HepG2 (cell line): Measurements from ENCODE around the gene TSSK6. TPM values are rescaled to one million over a fixed set of nuclear protein-coding genes. Genes with fewer than 3 reads are reported as not detected.

Experiments used
- ATAC-seq: fragments of 200-7000 bp; cut with Tn5 transposase; 3 replicates; pipeline ENCODE4 v1.9.1; 2020; ENCODE audit warnings: mild to moderate bottlenecking, moderate library complexity
- BruUV-seq: library from RNA; stranded (reverse); fragments of 400-500 nt; replicated peaks from 2 replicates; lab custom pipeline; 2021; lab: Mats Ljungman, UMichigan
- CTCF ChIA-PET: fragments of 300-600 bp; formaldehyde crosslinking; extraction: SDS; loops from one replicate; lab custom pipeline; 2021; ENCODE audit warnings: low total read pairs, inconsistent platforms, low intra/inter-chr PET ratio; lab: Yijun Ruan, JAX
- POLR2A ChIA-PET: fragments of 350-600 bp; sonication (Branson Sonifier 250); formaldehyde crosslinking; loops from one replicate; lab custom pipeline; 2020; ENCODE audit warnings: antibody characterized with exemption, inconsistent platforms; lab: Yijun Ruan, JAX
- DNase-seq: peaks from one replicate; pipeline ENCODE4 v3.0.0-alpha.2; 2015; ENCODE audit warnings: low spot score
- FAIRE-seq: peaks from 3 replicates; lab custom pipeline; 2011; peaks lifted over from hg19 to GRCh38; lab: Jason Lieb, UNC
- H2AFZ ChIP-seq: one replicate; pipeline ENCODE4 v1.6.1; 2011; ENCODE audit warnings: low read length, inconsistent platforms
- H3K27ac ChIP-seq: fragments of 300-600 bp; 3 replicates; pipeline ENCODE4 v1.8.0; 2011; ENCODE audit warnings: mixed run types, mild to moderate bottlenecking, mixed read lengths, low read length, inconsistent platforms; ENCODE audit not compliant: insufficient read depth; ENCODE audit errors: extremely low read length
- H3K27me3 ChIP-seq, 2 experiments: fragments of 200-600 bp in 1 of 2; 2 replicates in 1 of 2; 3 replicates in 1 of 2; pipeline versions ENCODE4 v1.6.0 to v1.8.0; 2011; ENCODE audit warnings: low read length in 2 of 2, mild to moderate bottlenecking in 2 of 2, moderate library complexity in 2 of 2, inconsistent platforms in 1 of 2; ENCODE audit not compliant: insufficient read depth in 2 of 2, control insufficient read depth in 1 of 2
- H3K36me3 ChIP-seq, 2 experiments: fragments of 200-600 bp in 1 of 2; replicated peaks in 1 of 2; 2 replicates in 1 of 2; 3 replicates in 1 of 2; pipeline versions ENCODE4 v1.5.1 to v1.8.0; 2011; ENCODE audit warnings: low read length in 2 of 2, inconsistent platforms in 1 of 2; ENCODE audit not compliant: insufficient read depth in 2 of 2, control insufficient read depth in 1 of 2
- H3K4me1 ChIP-seq: 2 replicates; pipeline ENCODE4 v1.5.1; 2012; ENCODE audit warnings: low read length, inconsistent platforms; ENCODE audit not compliant: insufficient read depth
- H3K4me2 ChIP-seq: 2 replicates; pipeline ENCODE4 v1.6.0; 2011; ENCODE audit warnings: low read depth, low read length, inconsistent platforms
- H3K4me3 ChIP-seq, 3 experiments: fragments of 200-600 bp in 1 of 3; sonication (generic), shearing (Covaris generic) in 1 of 3; replicated peaks in 1 of 3; 2 replicates each; pipeline ENCODE4 v1.5.1; 2011 to 2016; ENCODE audit warnings: low read length in 3 of 3, inconsistent platforms in 2 of 3, low read depth in 2 of 3, mild to moderate bottlenecking in 2 of 3, control low read depth in 1 of 3, mixed read lengths in 1 of 3; ENCODE audit not compliant: insufficient read depth in 1 of 3
- H3K79me2 ChIP-seq: one replicate; pipeline ENCODE4 v1.6.1; 2011; ENCODE audit warnings: low read length, inconsistent platforms; ENCODE audit not compliant: insufficient read depth
- H3K9ac ChIP-seq: 2 replicates; pipeline ENCODE4 v1.6.0; 2011; ENCODE audit warnings: mild to moderate bottlenecking, low read depth, low read length, inconsistent platforms; ENCODE audit not compliant: insufficient read depth
- H3K9me3 ChIP-seq: 2 replicates; pipeline ENCODE4 v1.5.1; 2012; ENCODE audit warnings: mild to moderate bottlenecking, low read length
- H4K20me1 ChIP-seq: 2 replicates; pipeline ENCODE4 v1.6.0; 2011; ENCODE audit warnings: inconsistent platforms, mild to moderate bottlenecking, low read length, moderate library complexity; ENCODE audit not compliant: insufficient read depth
- CHD2 ChIP-seq: IDR thresholded peaks from 2 replicates; pipeline ENCODE4 v1.6.1; 2011; ENCODE audit warnings: low read depth, low read length, improper control_type of control experiment
- DR1 ChIP-seq: sonication (generic); formaldehyde crosslinking; IDR thresholded peaks from 2 replicates; pipeline ENCODE4 v1.8.0; 2021; ENCODE audit warnings: mild to moderate bottlenecking, missing genetic modification reagents, inconsistent platforms
- ELK4 ChIP-seq: sonication (generic); formaldehyde crosslinking; IDR thresholded peaks from 2 replicates; pipeline ENCODE4 v1.9.0; 2021; ENCODE audit warnings: missing genetic modification reagents, borderline replicate concordance
- PHB2 ChIP-seq: fragments of 450-650 bp; IDR thresholded peaks from 2 replicates; pipeline ENCODE4 v1.6.1; 2018; ENCODE audit not compliant: partially characterized antibody
- RFX5 ChIP-seq: IDR thresholded peaks from 2 replicates; pipeline ENCODE4 v1.6.1; 2011; ENCODE audit warnings: low read depth, low read length, improper control_type of control experiment
- RFXANK ChIP-seq: IDR thresholded peaks from 2 replicates; pipeline ENCODE4 v1.6.1; 2016
- TAF15 ChIP-seq: fragments of 200-400 bp; formaldehyde crosslinking; IDR thresholded peaks from one replicate; pipeline ENCODE4 v1.6.1; 2018; ENCODE audit warnings: mild to moderate bottlenecking, low read depth, low read length; ENCODE audit not compliant: poor library complexity, severe bottlenecking
- THRA ChIP-seq: sonication (generic); formaldehyde crosslinking; IDR thresholded peaks from 2 replicates; pipeline ENCODE4 v1.4.0; 2020; ENCODE audit warnings: missing genetic modification reagents, borderline replicate concordance
- TOPORS ChIP-seq: sonication (generic); formaldehyde crosslinking; IDR thresholded peaks from 2 replicates; pipeline ENCODE4 v1.8.0; 2023; ENCODE audit warnings: mild to moderate bottlenecking, missing genetic modification reagents
- ZFP36L1 ChIP-seq: sonication (generic); formaldehyde crosslinking; IDR thresholded peaks from 2 replicates; pipeline ENCODE4 v1.8.0; 2022; ENCODE audit warnings: mild to moderate bottlenecking, missing genetic modification reagents, moderate library complexity
- ZFP91 ChIP-seq: sonication (generic); formaldehyde crosslinking; IDR thresholded peaks from 2 replicates; pipeline ENCODE4 v1.9.0; 2022; ENCODE audit warnings: missing genetic modification reagents, mild to moderate bottlenecking, borderline replicate concordance
- ZNF572 ChIP-seq: sonication (generic); formaldehyde crosslinking; IDR thresholded peaks from 2 replicates; pipeline ENCODE4 v1.5.1; 2020; ENCODE audit warnings: mild to moderate bottlenecking, missing genetic modification reagents
- ZNF691 ChIP-seq: sonication (generic); formaldehyde crosslinking; IDR thresholded peaks from 2 replicates; pipeline ENCODE4 v1.4.0; 2020; ENCODE audit warnings: missing genetic modification reagents, low read depth, mild to moderate bottlenecking, borderline replicate concordance
- ZNF816 ChIP-seq: sonication (generic); formaldehyde crosslinking; IDR thresholded peaks from 2 replicates; pipeline ENCODE4 v1.8.0; 2022; ENCODE audit warnings: missing genetic modification reagents, mild to moderate bottlenecking, borderline replicate concordance
- WGBS: methylation state at CpG from one replicate; pipeline ENCODE4 v1.1.6; 2017; ENCODE audit warnings: low lambda C conversion rate; 5-methylcytosine and 5-hydroxymethylcytosine counted together
- in situ Hi-C: cut with HindIII; loops from 2 replicates; pipeline ENCODE4 v1.10.0; 2017; ENCODE audit warnings: low pct_unique_long_range_greater_than_20kb; ENCODE audit not compliant: extremely low pct_ligation_motif_present
- intact Hi-C: fragments of 100-400 bp; cut with micrococcal nuclease; formaldehyde crosslinking; loops from one replicate; pipeline ENCODE4 v1.10.0; 2022; ENCODE audit not compliant: unreplicated experiment
- polyA plus RNA-seq, 8 experiments: library from polyadenylated mRNA; depleted of rRNA in 3 of 8; stranded (reverse) in 7 of 8; unstranded in 1 of 8; fragments of >200 nt; fragmentation: Illumina TruSeq in 4 of 8; extraction: Trizol in 4 of 8; gene quantifications; 2 replicates each; pipeline versions ENCODE4 v1.2.1 to v1.2.3, GENCODE V29; 2011 to 2016; ENCODE audit warnings: low read depth in 4 of 8, missing spikeins in 1 of 8, mixed read lengths in 1 of 8; ENCODE audit not compliant: insufficient read depth in 1 of 8
- total RNA-seq, 5 experiments: library from RNA; depleted of rRNA; stranded (reverse); fragments of >200 nt; fragmentation: Illumina TruSeq; extraction: Trizol; gene quantifications; 2 replicates each; pipeline ENCODE4 v1.2.3, GENCODE V29; 2016; ENCODE audit warnings: low read depth in 1 of 5

The TSSK6 gene
- total and polyA plus RNA-seq, 2 of the 13 experiments (the other 11 are each of a cell fraction or from before 2014, with no cell fraction given): 0.71 to 1.2 TPM

- Histone ChIP-seq H3K36me3 (peaks cover 17 to 58% of the 10 kb centered on the region in 2 experiments), H2AFZ (no peak overlapping the region), H3K9ac (no peak overlapping the region), H4K20me1 (peaks cover 4% of the 10 kb centered on the region; the same call in 1 of the 2 replicates), H3K4me2 (no peak overlapping the region), H3K4me1 (no peaks in the 10 kb centered on the region), H3K27ac (no peak overlapping the region), H3K9me3 (peaks cover 15% of the 10 kb centered on the region), H3K4me3 (no peak overlapping the region), H3K27me3 (no peaks in the 10 kb centered on the region), H3K79me2 (peaks cover 33% of the 10 kb centered on the region)
- ATAC-seq: no peak
- intact Hi-C loops (no loop called here), in situ Hi-C loops (no loop called here)
- no peak for FAIRE-seq
- no peak for TF ChIP-seq TAF15
- BruUV-seq: no TSS peak
- CTCF ChIA-PET: no interaction called here
- POLR2A ChIA-PET: no interaction called here
- no peak for DNase-seq
- 86% methylated on average over 6 of the region's 6 CpGs for WGBS
These were observed 43.7 kb downstream of the TSSK6 start for GRCh38 chr19:19471682-19472081.

- H3K36me3 ChIP-seq: peaks cover 25 to 60% of the 10 kb centered on the region in 2 experiments
- 94% methylated on average over 3 of the region's 3 CpGs for WGBS
- no peak overlapping the region for H3K9ac ChIP-seq
- TF ChIP-seq TOPORS (CRISPR knock-in tag): no peak
- no peak for TF ChIP-seq RFXANK
- no peak for TF ChIP-seq ZNF691
- no peak for TF ChIP-seq DR1 (CRISPR knock-in tag)
- TF ChIP-seq ZFP91 (CRISPR knock-in tag): no peak
- no peak for TF ChIP-seq ELK4
- no peak for TF ChIP-seq ZFP36L1 (CRISPR knock-in tag)
- no peak for TF ChIP-seq ZNF816 (CRISPR knock-in tag)
- TF ChIP-seq THRA (CRISPR knock-in tag): no peak
- no peak for TF ChIP-seq RFX5
- TF ChIP-seq CHD2: no peak
- no peak for TF ChIP-seq ZNF572 (CRISPR knock-in tag)
- TF ChIP-seq PHB2: no peak
These were observed 44.8 kb downstream of the TSSK6 start for GRCh38 chr19:19470579-19470978.

More at GRCh38 chr19:19470579-19470978, 44.8 kb downstream of the TSSK6 start:
- ChIA-PET CTCF (no interaction called here), POLR2A (no interaction called here)
- Histone ChIP-seq H3K4me1 (no peaks in the 10 kb centered on the region), H2AFZ (no peak overlapping the region), H4K20me1 (peaks cover 4% of the 10 kb centered on the region; the same call in 1 of the 2 replicates), H3K79me2 (peaks cover 28% of the 10 kb centered on the region), H3K9me3 (peaks cover 15% of the 10 kb centered on the region), H3K4me3 (no peak overlapping the region), H3K27ac (no peak overlapping the region), H3K4me2 (no peak overlapping the region), H3K27me3 (no peaks in the 10 kb centered on the region)
- no TSS peak for BruUV-seq
- FAIRE-seq (no peak), ATAC-seq (no peak), DNase-seq (no peak)
- in situ Hi-C loops (no loop called here), intact Hi-C loops (no loop called here)
